ENCODE results near the gene TLK2. TPM values are rescaled to one million over a fixed set of nuclear protein-coding genes. Genes with fewer than 3 reads are reported as not detected.

The TLK2 gene
- polyA plus RNA-seq, 1 donor from 2014 or later, result 63.9 TPM

DNA sequence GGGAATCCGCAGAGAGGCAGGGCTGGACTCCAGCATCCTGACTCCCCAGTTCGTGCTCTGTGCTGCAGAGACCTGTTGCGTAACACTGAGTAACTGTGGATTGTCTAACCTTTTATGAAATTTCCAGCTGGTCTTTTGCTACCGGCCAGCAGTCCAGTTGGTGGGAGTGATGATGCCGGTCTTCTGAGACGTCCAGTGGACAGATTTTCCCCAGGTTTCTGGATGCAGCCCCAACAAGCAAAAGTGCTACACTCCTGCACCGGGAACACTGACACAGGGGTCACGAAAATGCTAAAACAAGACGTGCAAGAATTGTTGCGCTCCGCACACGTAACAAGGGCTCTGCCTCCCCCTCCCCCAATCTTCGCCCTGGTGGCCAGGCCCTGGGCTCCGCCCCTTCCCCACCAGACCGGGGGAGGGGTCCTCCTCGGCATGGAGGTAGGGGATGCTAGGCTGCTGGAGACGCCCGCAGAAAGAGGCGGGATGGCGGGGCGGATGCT, 148.1 kb downstream of the TLK2 start (continued):
- TF ChIP-seq MXI1 (conservative IDR thresholded peaks at IDR 0.05; ENCODE audit: poor library complexity, severe bottlenecking), result no peak

DNA sequence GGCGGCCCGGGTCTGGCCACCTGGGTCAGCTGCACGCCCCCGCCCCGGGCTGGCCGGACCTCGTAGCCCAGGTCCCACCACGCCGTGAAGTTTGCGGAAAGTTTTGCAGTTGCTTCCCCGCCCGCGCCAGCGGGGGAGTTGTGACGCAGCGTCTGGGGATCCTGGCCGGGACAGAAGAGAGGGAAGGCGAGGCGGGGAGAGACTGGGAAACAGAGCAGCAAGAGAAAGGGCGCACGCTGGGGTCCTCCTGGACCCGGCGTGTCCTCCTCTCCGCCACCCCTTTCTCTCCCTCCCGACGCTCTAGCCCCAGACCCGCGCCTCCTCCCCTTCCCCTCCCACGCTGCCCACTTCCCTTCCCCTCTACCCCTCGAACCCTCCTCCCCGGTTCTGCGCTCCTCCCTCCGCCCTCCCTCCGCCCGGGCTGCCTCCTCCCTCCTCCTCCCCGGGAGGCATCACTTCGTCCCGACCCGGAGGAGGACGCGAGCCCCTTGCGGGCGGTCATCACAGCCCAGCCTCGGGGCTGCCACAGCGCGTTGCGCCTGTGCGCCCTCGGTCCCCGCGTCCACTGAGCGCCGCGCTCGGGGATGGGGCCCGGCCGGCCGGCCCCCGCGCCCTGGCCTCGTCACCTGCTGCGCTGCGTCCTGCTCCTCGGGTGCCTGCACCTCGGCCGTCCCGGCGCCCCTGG, 148.7 kb downstream of the TLK2 start, which contains the start of gene MRC2:
Gene MRC2, plus strand, starts transcription at position 452 of the 685 bp plus-strand sequence. Its CDS starts 133 bp downstream, at position 585.
- Histone ChIP-seq H3K27me3 (ENCODE audit: insufficient read depth, low read depth, low read length) (peaks cover 25% of the 10 kb centered on the region), H3K9me2 (ENCODE audit: insufficient read depth, low read length) (no peaks in the 10 kb centered on the region), H4K20me1 (ENCODE audit: insufficient read depth) (no peaks in the 10 kb centered on the region), H3K27ac (ENCODE audit: low read length) (no peak within 1 kb of the TSS), H3K9me3 (ENCODE audit: low read length) (no peaks in the 10 kb centered on the region), H3K36me3 (ENCODE audit: insufficient read depth, low read length) (no peaks in the 10 kb centered on the region), H3K79me2 (replicated peaks; ENCODE audit: insufficient read depth, low read length) (no peaks in the 10 kb centered on the region), H3F3A (ENCODE audit: insufficient read depth, low read length, poor library complexity, severe bottlenecking) (no peaks in the 10 kb centered on the region), H2AFZ (ENCODE audit: low read depth, low read length) (no peak within 1 kb of the TSS), H3K4me3 (ENCODE audit: low read length) (peak within 1 kb of the TSS; percentile 67), H3K4me2 (ENCODE audit: low read length) (peak within 1 kb of the TSS; percentile 25), H3K9ac (ENCODE audit: low read length) (peak within 1 kb of the TSS; percentile 36)
- TF ChIP-seq, protein P1, sequence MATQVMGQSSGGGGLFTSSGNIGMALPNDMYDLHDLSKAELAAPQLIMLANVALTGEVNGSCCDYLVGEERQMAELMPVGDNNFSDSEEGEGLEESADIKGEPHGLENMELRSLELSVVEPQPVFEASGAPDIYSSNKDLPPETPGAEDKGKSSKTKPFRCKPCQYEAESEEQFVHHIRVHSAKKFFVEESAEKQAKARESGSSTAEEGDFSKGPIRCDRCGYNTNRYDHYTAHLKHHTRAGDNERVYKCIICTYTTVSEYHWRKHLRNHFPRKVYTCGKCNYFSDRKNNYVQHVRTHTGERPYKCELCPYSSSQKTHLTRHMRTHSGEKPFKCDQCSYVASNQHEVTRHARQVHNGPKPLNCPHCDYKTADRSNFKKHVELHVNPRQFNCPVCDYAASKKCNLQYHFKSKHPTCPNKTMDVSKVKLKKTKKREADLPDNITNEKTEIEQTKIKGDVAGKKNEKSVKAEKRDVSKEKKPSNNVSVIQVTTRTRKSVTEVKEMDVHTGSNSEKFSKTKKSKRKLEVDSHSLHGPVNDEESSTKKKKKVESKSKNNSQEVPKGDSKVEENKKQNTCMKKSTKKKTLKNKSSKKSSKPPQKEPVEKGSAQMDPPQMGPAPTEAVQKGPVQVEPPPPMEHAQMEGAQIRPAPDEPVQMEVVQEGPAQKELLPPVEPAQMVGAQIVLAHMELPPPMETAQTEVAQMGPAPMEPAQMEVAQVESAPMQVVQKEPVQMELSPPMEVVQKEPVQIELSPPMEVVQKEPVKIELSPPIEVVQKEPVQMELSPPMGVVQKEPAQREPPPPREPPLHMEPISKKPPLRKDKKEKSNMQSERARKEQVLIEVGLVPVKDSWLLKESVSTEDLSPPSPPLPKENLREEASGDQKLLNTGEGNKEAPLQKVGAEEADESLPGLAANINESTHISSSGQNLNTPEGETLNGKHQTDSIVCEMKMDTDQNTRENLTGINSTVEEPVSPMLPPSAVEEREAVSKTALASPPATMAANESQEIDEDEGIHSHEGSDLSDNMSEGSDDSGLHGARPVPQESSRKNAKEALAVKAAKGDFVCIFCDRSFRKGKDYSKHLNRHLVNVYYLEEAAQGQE (IDR thresholded peaks at IDR 0.05; ENCODE audit: borderline replicate concordance), result no peak

GRCh38 chr17:62627904-62628633, 149.4 kb downstream of the TLK2 start:
- Histone ChIP-seq H3K79me2 (replicated peaks; ENCODE audit: insufficient read depth, low read length) (no peaks in the 10 kb centered on the region), H2AFZ (ENCODE audit: low read depth, low read length) (no peak overlapping the region)
- TF ChIP-seq EP300 (conservative IDR thresholded peaks at IDR 0.05; ENCODE audit: poor library complexity, severe bottlenecking) (no peak), EZH2 (IDR thresholded peaks at IDR 0.05; ENCODE audit: borderline replicate concordance, insufficient read depth, low read length, poor library complexity, severe bottlenecking) (peak; percentile 51)

More at GRCh38 chr17:62627904-62628633, 149.4 kb downstream of the TLK2 start:
- Histone ChIP-seq H3K27me3 (ENCODE audit: insufficient read depth, low read depth, low read length) (peaks cover 25% of the 10 kb centered on the region), H3K27ac (ENCODE audit: low read length) (no peak overlapping the region), H4K20me1 (ENCODE audit: insufficient read depth) (no peaks in the 10 kb centered on the region), H3K4me2 (ENCODE audit: low read length) (no peak overlapping the region), H3F3A (ENCODE audit: insufficient read depth, low read length, poor library complexity, severe bottlenecking) (no peaks in the 10 kb centered on the region), H3K9ac (ENCODE audit: low read length) (peak overlapping the region; percentile 36), H3K4me3 (ENCODE audit: low read length) (peak overlapping the region; percentile 67), H3K36me3 (ENCODE audit: insufficient read depth, low read length) (no peaks in the 10 kb centered on the region), H3K9me2 (ENCODE audit: insufficient read depth, low read length) (no peaks in the 10 kb centered on the region), H3K9me3 (ENCODE audit: low read length) (no peaks in the 10 kb centered on the region)

Data from neural cell (in vitro differentiated cells).